NCI-H345 treated with DMSO at 0.1 percent for 48 hours (cell line): Measurements from ENCODE around the gene BRI3BP.

Source experiments
- DNase-seq: peaks from one replicate; lab custom pipeline; 2025; ENCODE audit not compliant: unreplicated experiment; lab: John Stamatoyannopoulos, UW

Gene BRI3BP, protein sequence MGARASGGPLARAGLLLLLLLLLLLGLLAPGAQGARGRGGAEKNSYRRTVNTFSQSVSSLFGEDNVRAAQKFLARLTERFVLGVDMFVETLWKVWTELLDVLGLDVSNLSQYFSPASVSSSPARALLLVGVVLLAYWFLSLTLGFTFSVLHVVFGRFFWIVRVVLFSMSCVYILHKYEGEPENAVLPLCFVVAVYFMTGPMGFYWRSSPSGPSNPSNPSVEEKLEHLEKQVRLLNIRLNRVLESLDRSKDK

DNA sequence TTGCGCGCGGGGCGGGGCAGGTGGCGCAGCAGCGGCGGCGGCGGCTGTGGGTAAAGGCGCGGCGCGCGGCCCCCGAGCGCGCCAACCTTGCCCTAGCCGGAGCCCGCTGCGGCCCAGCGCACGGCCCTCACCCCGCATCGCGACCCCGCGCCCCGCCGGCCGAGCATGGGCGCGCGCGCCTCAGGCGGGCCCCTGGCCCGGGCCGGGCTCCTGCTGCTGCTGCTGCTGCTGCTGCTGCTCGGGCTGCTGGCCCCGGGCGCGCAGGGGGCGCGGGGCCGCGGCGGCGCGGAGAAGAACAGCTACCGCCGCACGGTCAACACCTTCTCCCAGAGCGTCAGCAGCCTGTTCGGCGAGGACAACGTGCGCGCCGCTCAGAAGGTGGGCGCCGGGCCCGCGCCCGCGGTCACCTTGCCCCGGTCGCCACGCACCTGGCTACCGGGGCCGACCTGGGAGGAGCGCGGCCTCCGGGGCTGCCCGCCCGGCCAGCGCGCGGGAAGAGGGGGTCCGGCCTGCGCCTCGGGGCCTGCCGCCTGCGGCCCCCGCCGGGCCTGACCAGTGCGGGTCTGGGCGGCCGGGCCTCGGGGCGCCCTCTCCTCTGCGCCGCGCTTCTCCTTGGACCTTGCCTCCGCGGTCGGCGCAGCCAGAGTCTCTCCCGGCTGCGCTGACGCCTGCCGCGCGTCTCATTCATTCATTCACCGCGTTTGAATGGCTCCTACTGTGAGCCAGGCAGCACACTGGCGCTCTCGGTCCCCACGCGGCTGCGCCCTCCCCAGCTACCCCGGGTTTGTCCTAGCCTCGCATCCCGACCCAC lies at the start of gene BRI3BP:
BRI3BP (plus strand) TSS at position 20 of the 811 bp plus-strand sequence; CDS start at position 166, 146 bp downstream.
- DNase-seq: no peak

DNA sequence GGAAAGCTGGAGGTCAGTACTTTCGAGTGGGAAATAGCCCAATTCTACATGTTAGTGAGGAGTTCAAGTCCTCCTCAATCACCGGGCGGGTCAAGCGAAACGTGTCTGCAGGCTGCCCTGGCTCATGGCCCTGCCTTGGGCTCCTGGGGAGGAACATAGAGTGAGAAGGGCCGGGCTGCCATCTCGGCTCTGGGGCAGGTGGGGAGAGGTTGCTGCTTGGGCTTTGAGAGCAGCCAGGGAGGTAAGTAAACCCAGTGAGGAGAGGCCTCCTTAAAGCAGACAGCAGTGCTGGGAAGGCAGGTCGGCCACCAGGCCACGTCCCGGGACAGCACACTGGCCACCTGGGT lies 47.0 kb upstream of the BRI3BP start:
- no peak for DNase-seq

DNA sequence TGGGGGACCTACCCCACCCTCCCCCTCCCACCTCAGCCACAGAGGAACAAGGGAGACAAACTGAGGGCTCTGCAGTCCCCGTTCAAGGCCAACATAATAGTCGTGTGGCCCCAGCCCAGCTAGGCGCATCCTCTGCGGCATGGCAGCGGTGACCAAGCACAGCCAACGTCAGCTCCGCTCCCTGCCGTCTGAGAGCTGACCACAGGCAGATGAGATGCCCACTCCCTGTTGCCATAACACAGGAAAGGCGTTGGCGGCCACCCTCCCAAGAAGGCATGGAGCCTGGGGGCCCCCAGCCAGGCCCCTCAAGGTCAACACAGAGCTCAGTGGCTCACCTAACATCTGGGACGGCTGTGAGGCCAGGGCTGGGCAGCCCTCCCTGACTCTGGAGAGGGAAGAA lies 46.4 kb upstream of the BRI3BP start:
- no peak for DNase-seq

DNA sequence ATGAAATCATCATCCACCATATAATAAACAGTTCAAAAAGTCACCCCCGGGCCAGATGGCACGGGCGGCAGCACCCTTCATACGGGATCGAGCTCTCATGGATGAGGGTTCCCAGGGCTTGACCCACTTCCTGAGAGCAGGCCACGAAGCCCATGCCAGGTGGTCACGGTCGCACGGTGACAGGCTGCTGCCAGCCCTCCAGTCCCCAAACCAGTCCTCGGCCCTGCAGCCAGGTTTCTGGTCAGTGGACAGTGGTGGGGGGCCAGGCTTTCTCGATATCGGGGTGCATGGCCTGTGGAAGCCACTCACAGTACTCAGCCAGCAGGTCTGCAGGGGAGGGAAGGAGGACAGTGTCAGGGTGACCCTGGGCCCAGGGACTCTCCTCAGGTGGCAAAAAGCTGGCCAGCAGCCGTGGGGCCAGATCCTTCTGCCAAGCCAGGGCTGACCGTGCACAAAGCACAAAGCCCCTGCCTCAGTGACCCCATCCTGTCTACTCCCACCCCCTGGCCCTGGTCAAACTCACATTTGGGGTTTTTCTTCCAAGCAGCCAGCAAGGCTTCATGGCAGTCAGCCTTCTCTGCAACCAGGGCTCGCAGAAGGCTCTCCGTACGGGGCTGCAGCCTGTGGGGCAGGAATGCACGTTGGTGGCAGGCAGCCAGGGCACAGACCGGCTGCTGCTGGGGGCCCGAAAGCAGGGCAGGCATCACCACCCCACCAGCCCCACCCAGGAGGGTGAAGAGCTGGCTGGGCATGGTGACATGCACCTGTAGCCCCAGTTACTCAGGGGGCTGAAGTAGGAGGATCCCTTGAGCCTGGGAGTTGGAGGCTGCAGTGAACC lies 45.7 kb upstream of the BRI3BP start:
- no peak for DNase-seq

DNA sequence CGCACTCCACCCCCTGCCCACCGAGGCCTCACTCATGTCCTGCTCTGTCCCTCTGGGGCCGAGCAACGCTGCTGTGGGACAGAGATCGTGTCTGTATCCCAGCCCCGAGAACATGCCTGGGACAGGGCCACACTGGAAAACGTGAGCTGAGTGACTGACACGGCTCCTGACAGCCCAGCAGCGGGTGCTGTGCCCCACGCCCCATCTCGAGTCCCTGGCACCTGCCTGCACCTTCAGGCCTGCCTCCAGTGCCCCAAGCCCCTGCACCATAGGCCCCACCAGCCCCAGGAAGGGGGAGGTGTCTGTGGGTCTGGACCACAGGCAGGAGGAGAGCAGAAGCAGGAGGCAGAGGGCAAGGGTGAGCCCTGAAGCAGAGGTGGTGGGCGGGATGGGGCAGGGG lies 44.4 kb upstream of the BRI3BP start:
- no peak for DNase-seq

DNA sequence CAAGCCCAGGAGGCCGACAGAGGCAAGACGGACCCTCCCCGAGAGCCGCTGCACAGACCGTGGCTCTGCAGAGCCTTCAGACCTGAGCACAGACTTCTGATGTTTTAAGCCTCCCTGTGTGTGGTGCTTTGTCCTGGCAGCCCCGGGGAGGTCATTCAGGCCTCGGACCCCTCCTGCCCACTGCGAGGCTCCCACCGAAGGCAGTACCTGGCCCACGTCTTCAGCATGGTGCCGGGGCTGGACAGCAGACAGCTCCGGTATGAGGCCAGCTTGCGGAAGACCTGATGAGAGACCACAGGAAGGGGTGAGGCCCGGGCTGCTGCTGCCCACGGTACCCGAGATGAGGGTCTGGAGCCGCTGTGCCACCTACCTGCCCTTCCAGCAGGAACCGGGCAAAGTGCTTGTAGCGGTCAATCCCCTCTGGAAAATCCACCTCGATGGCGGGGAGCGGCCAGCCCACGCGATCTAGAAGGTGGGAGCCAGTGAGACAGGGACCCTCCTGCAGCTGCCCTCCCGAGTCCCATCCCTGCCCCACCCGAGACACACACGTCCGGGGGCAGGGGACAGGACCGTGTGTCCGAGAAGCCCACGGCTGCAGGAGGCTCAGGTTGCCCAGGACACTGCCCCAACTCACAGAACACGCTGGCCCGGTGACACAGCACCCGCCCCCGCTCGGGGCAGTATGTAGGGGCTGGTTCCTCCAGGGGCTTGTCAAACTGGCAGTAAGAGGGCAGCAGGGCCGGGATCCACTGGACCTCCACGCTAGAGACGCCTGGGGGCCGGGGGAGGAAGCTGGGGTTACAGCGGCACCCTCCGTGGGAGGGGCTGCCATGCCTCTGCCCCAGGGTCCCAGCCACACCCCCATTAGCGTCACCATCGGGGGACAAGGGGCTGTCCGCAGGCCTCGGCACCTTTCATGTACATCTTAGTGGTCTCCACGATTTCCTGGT lies 43.4 kb upstream of the BRI3BP start:
- no peak for DNase-seq

DNA sequence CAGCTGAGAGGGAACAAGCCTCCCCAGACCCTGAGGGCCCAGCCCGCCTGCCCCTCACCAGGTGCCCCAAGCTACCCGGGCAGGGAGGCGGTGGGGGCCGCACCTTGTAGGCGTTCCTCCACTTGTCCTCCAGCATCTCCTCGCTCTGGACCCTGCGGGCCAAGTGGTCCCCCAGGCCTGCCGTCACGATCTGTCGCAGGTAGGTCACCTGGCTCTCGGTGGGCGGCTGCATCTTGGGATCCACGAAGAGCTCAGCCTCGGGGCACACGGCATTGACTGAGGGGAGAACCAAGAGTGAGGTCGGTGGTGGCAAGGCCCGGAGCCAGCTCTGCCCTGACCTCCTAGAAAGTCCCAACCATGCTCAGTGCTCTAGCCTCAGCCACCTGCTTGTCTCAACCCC lies 41.1 kb upstream of the BRI3BP start:
- DNase-seq: no peak

DNA sequence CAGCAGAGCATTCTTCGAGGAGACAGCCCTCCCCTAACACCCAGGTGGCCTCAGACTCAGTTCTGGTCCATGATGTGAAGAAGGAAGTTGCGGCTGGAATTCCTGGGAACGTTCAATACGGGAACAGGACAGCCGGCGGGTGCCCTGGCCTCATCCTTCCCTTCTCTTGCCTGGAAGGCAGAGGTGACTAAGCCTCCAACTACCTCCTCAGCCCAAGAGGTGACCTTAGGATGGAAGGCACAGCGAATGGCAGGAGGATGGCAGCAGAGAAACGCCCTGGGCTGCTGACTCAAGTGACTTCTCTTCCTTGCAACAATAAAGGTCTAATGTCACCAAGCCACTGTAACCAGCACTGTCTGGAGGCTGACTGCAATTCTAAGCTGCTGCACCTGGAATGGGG lies 40.6 kb upstream of the BRI3BP start:
- DNase-seq: no peak

DNA sequence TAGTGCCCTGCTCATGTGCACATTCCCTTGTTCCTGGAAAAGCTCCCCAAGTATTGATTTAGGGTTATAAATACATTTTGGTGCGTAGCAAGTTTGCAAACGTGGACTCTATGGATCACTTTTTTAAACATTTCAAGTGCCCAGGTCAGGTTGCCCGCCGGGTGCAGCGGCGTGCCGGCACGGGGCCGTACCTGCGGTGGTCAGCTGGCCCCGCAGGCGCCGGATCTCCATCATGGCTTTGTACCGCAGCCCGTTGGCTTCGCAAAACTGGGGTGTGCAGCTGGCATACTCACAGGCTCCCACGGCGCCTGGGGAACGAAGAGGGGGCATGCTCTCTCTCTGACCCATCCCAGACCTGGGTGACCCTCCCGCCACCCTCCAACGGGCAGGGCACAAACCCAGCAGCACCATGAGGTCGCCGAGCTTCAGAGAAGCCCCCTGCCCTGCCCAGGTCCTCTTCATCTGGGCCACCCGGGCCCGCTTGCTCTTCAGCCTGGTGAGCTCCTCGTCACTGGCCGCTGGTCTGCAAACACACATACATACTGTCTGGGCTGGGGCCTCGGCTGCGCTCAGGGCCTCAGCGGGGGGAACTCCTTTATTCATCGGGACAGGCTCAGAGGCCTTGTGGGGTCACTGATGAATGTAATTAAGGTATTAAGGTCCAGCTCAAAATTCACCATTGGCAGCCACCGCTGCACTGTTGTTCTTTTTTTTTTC lies 39.6 kb upstream of the BRI3BP start:
- no peak for DNase-seq

DNA sequence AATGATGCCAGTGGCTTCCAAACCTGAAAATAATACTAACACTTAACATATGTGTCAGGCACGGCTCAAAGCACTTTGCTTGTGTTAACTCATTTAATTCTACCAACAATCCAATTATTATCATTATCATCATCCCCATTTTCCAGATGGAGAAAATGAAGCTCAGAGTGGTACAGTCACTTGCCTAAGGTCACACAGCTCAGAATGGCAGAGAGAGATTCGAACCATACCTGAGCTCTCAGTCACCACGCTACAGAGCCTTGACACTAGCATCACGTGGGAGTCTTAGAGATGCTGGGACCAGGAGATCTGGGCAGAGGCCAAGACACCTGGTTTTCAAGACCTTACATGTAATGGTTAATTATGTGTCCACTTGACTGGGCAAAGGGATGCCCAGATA lies 38.7 kb upstream of the BRI3BP start:
- no peak for DNase-seq

DNA sequence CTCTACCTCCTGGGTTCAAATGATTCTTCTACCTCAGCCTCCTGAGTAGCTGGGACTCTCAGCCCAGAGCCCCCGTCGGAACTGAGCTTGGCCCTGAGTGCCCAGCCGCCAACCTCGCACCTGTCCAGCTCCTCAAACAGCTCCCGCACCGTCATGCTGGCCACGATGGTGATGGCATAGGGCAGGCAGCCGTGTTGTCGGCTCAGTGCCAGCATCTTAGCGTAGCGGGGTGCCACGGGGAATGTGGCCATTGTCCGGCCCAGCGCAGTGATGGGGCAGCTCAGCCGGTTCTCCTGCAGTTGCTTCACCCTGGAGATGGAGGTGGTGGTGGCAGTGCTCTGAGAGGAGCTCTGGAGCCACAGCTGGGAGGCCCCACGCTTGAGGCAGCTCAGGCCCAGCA lies 36.9 kb upstream of the BRI3BP start:
- DNase-seq: no peak

DNA sequence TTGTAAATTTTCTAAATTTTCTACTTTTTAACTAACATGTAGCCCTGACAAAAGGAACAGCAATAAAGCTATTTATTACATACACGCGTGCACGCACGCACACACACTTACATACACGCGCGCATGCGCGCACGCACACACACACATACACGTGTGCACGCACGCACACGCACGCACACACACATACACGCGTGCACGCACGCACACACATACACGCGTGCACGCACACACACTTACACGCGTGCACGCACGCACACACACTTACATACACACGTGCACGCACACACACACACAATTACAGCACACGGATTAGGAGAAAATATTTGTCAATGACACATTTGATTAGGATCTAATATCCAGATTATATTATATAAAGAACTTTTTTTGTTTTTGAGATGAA lies 32.4 kb upstream of the BRI3BP start:
- no peak for DNase-seq

DNA sequence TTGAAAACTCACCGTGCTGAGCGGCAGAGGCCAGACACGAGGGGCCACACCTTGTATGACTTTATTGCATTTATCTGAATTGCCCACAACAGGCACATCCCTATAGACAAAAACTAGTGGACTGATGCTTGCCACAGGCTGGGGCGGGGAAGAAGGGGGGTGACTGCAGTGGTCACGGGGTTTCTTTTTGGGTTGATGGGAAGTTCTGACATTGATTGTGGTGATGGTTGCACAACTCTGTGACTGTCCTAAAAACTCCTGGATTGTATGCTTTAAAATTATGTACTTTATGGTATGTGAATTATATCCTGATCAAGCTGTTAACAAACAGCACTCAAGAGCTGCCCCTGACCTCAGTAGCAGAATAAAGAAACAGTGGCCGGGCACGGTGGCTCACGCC lies 30.2 kb upstream of the BRI3BP start:
- DNase-seq: no peak

DNA sequence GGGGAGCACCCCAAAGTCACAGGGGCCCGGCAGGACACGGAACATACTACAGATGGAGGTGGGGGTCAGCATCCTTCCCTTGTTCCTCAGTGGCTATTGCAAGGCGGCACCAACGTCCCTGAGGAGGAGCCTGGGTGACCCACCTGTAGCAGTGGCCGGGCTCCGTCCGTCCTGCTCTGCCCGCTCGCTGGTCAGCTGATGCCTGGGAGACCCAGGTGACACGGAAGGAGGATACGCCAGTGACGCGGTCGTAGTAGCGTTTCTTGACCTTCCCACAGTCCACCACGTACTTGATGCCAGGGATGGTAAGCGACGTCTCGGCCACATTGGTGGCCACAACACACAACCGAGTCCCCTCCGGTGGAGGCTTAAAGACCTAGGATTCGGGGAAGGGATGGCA lies 29.2 kb upstream of the BRI3BP start:
- no peak for DNase-seq

DNA sequence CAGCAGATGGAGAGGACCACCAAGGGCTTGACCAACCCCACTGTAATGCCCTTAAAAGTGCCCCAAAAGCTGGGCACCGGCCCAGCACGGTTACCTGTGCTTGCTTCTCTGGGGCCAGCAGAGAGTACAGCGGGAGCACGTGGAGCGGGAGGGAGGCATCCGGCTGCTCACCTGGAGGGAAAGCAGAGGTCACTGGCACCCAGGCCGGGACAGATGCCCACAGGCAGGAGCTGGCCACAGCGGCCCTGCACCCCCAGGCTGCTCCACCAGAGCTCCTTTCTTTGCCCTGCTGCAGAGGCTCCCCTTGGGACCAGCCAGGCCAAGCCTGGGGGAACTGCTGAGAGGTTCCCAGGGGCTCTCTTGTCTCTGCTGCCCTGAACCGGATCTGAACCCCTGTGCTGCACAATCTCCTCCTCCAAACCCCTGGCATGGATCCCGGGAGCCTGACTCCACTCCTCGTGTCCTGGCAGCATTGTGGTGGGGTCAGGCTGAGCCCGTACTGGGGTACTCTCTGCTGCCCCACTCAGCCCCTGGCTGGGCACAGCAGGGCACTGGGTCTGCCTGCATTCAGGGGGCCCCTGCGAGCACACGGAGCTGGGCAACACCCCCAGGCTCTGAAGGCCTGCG lies 28.5 kb upstream of the BRI3BP start:
- no peak for DNase-seq

DNA sequence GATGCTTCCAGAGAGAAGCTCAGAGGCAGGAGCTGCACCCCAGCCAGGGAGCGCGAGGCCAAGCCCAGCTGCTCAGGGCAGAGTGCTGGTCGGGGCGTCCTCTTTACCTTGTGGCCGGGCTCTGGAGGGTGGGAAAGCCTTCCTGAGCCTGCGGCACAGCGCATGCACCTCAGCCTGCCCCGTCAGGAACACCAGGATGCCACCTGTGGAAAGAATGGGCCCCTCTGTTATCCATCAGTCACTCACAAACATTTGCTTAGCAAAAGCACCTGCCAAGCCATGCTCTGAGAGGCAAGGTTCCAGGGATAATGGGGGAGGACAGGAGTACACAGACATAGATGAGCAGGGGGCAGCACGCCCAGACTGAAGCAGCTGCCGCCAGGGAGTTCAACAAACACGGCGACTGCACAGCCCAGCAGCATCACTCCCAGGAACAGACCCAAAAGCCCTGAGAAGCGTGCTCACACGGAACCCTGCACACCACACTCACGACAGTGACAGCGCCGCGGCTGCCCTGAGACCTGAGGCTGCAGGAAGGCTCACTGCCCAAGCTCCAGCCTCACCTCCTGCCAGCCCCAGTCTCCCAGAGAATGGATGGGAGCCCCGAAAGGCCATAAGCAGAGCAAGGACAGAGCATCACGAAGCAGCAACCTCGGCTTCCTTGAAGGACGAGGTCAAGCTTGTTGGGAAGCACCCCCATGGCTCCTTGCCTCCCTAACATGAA lies 26.3 kb upstream of the BRI3BP start:
- no peak for DNase-seq

DNA sequence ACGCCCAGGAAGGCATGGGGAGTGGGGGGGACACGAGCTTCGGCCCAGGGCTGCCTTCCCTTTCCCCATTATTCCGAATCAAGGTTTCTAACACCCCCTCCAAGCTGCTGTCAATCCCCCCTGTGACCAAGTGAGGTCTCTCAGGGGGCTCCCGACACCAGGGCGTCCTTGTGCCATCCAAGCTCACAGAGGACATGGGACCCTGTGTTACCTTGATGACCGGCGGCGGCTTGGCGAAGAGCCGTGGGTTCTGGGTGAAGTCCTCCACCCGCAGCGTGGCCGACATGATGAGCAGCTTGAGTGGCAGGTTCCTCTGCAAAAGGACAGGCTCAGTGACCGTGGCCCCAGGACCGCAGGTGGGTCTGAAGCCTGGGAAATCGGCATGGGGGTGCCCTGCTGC lies 24.8 kb upstream of the BRI3BP start:
- no peak for DNase-seq

DNA sequence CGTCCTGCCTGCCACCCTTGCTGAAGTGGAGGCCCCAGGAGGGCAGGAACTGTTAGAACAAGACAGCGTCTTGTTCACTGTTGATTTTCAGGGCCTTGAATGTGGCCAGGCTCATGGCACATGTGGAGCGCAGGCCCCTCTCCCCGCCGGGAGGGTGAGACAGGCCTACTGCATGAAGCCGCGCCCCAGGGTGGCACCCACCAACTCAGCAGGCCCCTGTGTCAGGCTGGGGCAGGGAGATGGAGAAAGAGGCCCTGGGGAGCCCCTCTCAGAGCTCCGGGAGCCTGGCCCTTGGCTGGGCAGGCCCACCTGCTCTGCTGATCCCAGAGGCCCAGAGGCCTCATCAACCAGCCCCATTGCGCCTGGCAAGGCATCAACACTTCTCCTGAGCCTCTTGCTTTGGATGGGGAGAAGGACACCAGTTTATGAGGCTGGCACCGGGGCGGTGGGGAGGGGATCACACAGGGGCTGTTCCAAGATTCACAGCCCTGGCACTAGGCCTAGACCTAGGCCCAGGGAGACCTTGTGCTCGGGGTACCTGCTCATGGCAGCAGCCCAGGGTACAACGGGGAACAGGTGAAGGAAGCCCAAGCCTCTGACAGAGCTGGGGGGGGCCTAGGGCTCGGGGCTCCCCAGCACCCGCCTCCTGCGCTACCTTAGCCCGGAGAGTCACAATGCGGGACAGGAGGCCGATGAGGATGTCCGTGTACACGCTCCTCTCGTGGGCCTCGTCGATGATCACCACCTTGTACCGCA lies 22.6 kb upstream of the BRI3BP start:
- DNase-seq: no peak
